LoVo (cell line): ENCODE results near the gene GNPTAB.

ENCODE experiments used
- DNase-seq: peaks from one replicate; pipeline ENCODE4 v3.0.0-alpha.2; 2016; ENCODE audit warnings: low spot score

The GNPTAB gene

GRCh38 chr12:101772012-101772775 is 58.6 kb downstream of the GNPTAB start:
- no peak for DNase-seq

DNA sequence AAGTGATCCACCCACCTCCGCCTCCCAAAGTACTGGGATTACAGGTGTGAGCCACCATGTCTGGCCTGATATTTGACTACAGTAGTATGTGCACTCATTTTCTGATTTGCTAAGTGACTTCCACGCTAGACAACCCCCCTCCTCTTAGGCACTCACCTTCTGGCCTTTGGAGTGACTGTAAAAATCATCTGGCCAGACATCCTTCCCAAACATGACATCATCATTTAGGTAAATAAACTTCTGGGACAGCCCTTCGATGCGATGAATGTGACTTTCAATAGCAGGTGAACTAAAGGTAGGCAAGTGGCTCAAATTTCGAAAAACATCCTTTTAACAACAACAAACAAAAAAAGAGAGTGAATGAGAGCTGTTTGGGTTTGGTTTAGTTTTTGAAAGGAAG is 60.9 kb downstream of the GNPTAB start:
- no peak for DNase-seq

DNA sequence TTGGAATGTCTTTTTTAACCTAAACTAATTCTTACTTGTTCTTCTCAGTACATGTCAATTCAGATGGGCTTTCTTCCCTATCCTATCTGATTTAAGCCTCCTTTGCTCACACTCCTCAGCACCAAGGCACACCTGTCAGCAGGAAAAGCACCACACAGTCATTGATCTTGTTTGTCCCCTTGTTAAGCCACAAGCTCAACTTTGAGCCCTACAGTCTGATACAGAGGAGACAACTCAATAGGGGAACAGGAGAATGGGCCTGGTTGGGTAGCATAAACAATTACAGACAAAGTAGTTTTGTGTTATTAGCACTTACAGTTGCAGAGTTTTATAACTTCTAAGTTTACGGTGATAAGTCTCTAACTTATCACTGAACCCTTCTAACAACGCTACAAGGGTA is 62.0 kb downstream of the GNPTAB start:
- DNase-seq, result no peak

- no peak for DNase-seq
These were observed 63.2 kb downstream of the GNPTAB start for GRCh38 chr12:101767537-101767936.

DNA sequence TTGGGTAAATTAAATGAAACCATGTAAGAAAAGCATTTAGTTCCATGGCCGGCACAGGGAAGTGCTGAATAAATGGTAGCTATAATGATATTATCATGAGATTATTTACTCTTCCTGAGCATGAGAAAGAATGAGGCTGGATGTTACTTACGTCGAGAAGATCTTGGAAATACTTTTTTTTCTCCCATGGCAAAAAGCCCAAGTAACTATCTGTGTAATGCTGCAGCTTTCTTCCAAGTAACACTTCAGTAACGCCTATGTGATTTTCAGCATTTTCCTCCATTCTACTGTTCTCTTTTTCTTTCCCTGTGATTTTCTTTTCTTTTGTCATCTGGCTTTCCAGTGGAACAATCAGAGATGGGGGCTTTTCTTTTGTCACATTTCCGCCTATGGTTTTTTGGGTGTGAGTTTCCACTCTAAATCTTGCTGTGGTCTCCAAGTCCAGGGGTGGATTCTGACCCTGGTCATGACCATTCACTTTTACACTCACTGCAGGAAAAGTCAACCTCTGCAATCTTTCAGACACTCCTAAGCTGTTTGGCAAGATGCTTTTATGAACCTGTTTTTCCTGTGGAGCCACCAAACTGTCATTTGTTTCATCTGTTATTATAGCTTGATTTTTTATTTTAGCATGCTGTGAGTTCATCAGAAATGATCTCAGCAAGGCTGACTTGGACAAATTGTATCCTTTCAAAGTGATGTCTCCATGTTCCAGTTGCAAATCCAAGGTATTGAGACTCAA is 66.5 kb downstream of the GNPTAB start:
- no peak for DNase-seq

DNA sequence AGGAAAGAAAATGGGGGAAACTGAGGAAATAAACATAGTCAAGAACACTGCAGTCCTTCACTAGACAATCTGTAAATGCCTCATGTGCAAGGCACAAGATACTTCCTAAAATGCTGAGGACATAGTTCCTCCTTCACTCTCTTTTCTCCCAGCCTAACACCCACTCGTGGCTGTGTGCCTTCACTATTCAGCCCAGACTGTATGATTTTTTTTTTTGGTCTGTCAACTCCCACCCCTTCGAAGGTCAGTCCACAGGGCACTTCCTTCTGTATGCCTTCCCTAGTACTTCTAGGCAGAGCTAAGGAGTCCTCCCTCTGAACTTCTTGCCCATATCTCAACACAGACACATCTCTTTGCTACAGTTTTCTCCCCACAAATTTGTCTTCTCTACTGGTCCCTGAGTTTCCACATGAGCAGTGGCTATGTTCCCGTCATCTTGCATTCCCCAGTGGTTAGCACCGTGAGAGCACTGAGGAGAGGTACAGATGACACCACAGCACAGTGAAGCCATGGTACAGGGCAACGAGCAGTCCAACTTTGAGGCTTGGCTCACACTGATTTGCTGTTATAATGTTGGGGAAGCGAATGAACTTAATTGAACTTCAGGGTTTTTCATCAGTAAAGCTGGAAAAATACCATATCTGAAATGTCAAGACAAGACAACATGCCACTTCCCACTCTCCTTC is 67.4 kb downstream of the GNPTAB start:
- DNase-seq, result no peak

- no peak for DNase-seq
These were observed 69.0 kb downstream of the GNPTAB start for GRCh38 chr12:101761781-101762180.

DNA sequence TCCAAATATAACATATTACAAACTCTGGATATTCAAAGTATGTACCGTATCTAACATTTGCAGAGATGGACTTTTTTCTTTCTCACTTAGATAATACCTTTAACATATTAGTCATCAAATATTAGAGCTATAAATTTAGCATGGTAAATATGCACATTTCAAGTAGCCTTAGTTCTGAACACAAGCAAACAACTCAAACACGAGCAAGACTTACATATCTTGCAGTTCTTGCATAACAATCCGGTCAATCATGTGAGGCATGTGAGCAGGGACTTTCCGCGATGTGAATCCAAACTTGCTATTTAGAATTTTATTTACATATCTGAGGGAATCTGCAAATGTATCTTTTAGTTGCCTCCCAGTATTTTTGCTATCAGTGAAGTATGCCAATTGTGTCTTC is 69.4 kb downstream of the GNPTAB start:
- no peak for DNase-seq

DNA sequence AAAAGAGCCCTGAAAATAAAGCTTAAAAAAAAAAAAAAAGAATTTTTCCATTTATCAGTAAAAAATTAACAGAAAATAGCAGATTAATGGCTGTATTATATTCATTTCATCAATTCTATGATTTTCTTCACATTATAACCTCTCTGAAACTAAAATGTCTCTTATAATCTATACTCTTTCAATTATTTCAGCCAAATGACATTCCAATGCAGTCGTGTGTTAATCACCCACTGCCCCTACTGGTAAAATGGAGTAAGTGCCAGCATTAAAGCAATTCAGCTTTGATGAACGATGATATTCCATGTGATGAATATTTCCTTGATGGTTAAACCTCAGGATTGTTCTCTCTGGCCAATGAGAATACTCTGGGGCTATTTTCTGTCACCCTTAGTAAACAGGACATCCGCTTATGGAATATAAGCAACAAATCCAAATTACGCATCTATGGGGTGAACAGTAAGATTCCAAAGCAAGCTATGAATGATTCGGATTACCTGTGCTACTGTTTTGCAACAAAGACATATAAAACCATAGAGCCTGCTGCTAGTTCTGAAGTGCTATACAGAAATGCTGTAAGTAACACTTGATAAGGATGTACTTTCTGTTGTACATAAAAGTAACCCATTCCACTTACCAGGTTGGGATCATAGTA is 71.2 kb downstream of the GNPTAB start:
- DNase-seq, result peak; percentile 63

GRCh38 chr12:101750152-101750551 is 80.6 kb downstream of the GNPTAB start:
- DNase-seq, result no peak

- DNase-seq, result no peak
These were observed 81.1 kb downstream of the GNPTAB start for GRCh38 chr12:101749657-101750056.

DNA sequence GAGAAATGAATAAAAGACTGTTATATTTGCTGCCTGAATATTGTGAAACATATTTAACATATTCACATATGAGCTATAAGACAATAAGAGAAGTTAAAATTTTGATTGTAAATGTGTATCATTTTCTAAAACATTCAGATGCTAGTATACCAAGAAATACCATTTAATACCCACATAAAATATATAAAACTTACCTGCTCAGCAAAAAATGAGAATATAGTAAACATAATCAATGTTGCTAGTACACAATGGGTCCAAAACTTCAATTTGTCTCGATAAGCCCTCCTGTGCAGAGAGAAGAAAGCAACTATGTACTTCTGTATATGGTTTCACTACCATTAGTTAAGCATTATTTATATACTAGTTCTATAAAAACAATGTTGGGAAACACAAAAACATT is 81.9 kb downstream of the GNPTAB start:
- DNase-seq, result no peak

DNA sequence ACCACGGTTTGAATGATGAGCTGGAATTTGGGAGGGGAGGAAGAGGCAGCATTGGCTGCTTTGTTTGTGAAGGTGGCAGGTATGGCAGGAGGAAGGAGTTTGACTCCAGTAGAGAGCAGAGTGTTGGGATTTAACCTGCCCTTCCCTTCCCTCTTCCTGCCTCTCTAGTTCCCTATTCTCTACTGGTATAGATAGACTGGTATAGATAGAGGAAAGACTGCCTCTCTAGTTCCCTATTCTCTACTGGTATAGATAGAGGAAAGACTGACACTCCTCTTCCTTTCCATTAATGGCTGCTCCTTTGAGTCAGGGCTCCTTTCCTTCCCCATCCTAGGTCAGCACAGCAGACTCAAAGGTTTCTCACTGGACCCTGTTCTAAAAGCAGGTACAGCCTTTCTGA is 83.1 kb downstream of the GNPTAB start:
- DNase-seq, result no peak

- DNase-seq, result no peak
These were observed 84.1 kb downstream of the GNPTAB start for GRCh38 chr12:101746661-101747060.

DNA sequence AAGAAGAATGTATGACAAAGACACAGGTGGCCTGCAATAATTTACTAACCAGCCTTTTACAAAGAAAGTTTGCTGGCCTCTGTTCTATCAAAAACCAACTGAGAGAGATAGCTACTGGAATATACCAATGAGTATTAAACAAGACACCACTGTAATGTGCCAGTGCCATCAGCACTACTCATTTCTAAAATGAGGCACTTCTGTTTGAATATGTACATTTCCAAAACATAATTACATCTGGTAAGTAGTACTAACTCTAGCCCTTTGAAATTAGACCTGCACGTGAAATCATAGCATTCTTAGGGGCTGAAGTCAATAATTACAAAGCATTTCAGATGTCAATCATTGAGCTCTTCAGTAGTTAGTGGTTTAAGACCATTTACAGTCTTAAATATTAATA is 84.6 kb downstream of the GNPTAB start:
- no peak for DNase-seq

GRCh38 chr12:101745481-101745880 is 85.3 kb downstream of the GNPTAB start:
- no peak for DNase-seq

- no peak for DNase-seq
These were observed 86.9 kb downstream of the GNPTAB start for GRCh38 chr12:101743724-101744472.

- DNase-seq, result no peak
These were observed 87.5 kb downstream of the GNPTAB start for GRCh38 chr12:101743242-101743641.

GRCh38 chr12:101740980-101741379 is 89.8 kb downstream of the GNPTAB start:
- no peak for DNase-seq

GRCh38 chr12:101740566-101740965 is 90.2 kb downstream of the GNPTAB start:
- DNase-seq, result no peak

- no peak for DNase-seq
These were observed 91.7 kb downstream of the GNPTAB start, which contains the start of gene SYCP3 for GRCh38 chr12:101738920-101739665. SYCP3 (minus strand) TSS chr12:101739462; CDS start chr12:101737935, 1,527 bp downstream.
